GM21381 (cell line): Measurements from ENCODE around the gene GGT7.
"Not testable (repeated sequence)": the region's sequence is repeated elsewhere in the genome, so short reads cannot be mapped to it uniquely, and the experiment has no call there.

Experiments used
- ATAC-seq: cut with Tn5 transposase; IDR thresholded peaks from one replicate; pipeline ENCODE4 v1.9.1; 2021; ENCODE audit warnings: mild to moderate bottlenecking, moderate library complexity; ENCODE audit not compliant: unreplicated experiment

GGT7 gene, protein sequence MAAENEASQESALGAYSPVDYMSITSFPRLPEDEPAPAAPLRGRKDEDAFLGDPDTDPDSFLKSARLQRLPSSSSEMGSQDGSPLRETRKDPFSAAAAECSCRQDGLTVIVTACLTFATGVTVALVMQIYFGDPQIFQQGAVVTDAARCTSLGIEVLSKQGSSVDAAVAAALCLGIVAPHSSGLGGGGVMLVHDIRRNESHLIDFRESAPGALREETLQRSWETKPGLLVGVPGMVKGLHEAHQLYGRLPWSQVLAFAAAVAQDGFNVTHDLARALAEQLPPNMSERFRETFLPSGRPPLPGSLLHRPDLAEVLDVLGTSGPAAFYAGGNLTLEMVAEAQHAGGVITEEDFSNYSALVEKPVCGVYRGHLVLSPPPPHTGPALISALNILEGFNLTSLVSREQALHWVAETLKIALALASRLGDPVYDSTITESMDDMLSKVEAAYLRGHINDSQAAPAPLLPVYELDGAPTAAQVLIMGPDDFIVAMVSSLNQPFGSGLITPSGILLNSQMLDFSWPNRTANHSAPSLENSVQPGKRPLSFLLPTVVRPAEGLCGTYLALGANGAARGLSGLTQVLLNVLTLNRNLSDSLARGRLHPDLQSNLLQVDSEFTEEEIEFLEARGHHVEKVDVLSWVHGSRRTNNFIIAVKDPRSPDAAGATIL

DNA sequence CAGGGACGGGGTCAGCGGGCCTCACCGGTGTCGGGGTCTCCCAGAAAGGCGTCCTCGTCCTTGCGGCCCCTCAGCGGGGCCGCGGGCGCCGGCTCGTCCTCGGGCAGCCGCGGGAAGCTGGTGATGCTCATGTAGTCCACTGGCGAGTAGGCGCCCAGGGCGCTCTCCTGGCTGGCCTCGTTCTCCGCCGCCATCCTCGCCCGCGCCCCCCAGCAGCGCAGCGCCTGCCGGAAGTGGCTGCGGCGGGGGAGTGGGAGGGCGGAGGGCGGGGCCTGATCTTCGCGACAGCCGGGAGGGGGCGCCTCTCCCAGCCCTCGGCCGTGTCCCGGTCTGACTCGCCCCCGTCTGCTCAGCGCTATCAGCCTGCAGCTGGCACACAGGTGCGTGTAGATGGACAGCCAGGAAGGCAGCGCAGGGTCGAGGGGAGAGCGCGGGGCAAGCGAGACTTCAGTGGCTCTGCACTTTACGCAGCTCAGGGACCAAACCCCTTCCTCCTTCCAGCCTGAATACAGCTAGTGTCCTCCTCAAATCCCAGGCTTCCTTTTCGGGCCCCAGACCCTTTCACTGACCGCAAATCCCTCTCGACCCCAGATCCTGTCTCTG lies at the start of gene GGT7:
GGT7 (minus strand) TSS at position 235 of the 603 bp plus-strand sequence; CDS start at position 194, 41 bp downstream.
- ATAC-seq: no peak

DNA sequence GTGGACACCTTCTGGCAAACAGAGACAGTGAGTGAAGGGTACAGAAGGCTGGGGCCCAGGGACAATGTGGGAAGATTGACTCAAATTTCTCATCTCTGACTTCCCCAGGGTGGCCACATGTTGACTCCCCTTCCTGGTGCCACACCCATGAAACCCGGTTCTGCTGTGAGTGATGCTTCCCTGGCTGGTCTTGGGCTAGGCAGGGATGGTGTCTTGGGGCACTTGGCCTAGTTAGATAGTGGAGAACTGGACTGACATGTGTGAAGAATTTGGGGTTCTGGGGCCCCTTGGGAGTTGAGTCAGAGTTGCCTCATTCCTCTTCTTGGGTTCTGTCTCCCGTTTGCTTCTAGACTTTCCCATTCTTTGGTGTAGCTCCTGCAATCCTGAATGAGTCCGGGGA lies 48.8 kb upstream of the GGT7 start:
- ATAC-seq: no peak

DNA sequence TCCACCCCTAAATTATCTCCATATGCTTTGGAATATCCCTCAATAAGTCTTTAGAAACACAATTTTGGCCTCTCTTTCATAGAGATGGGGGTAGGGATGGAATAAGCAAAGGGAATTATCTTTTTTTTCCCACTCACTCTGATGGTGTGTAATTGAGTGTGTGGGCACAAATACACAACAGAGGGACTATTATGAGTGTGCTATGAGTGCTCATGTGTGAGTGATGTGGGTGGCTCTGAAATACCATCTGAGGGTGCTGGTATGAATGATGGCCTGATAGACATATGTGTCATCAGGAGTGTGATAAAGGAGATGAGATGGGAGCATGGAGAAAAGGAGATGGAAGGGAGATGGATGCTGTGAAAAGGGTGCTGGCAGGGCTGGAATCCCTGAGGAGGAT lies 47.4 kb upstream of the GGT7 start:
- no peak for ATAC-seq

DNA sequence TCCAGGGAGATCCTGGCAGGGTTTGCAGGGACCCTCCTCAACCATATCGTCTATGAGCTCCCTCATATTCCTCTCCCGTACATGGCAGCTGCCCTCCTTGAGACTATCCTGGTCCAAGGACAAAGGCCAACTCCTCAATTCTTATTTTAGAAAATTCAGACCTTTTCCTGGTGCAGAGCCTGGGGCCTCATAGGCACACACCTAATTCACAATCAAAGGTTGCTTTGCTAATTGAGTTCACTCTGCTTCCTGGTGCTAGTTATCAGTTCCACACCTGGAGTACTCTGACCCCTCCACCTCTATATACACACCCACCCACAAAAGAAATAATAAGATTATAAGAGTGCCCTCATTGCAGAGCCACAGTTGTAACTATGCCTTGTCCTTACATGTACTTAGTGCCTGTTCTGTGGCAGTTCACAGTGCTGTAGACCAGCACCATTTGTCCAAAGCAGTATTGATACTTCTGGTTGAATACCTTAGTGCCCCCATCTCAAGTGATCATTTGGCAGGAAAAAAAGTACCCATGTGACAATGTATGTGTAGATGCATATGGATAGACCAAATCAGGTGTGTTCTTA lies 44.2 kb upstream of the GGT7 start:
- no peak for ATAC-seq

DNA sequence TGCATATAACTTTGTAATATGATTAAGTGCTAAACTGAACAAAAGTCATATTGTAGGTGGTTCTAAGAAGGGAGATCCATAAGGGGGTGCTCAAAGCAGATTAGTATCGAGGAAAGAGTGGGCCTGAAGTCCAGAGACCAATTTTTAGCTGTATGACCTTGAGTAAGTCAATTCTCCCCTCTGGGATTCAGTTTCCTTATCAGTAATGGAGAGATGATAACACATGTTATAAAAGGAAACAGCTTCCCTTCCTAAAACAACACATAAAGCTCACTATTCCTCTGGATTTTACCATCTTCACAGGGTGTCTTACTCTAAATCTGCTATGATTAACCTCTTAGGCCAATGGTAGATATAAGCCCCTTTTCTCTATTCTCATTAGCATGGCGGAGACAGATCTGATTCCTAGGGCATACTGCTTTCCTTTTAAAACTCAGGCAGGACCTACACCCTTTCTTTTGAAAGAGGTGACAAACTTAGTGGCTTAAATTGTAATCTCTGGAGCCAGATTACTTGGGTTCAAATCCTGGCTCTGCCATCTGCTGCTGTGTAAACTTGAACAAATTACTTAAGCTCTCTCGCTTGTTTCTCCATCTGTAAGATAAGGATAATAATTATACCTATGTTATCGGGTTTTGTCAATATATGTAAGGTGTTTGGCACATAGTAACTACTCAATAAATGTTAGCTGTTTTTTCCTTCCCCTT lies 43.2 kb upstream of the GGT7 start:
- ATAC-seq: no peak

DNA sequence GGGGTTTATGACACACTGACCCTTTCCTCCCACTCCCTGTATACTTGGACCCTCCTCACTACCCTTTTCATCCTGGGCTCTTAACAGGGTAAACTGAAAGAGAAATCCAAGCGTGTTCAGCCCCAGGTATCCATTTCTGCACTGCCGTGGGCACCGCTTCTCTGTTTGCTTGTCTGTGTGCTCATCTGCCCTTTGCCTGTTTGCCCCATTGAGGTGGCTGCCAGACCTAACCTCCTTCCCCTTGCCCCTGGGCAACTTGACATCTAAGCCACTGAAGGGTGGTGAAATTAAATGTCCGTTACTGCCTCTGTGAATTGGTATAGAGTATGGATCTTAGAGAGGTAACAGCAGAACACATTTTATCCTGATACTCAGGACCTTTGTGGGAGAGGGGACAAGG lies 42.5 kb upstream of the GGT7 start:
- ATAC-seq: no peak

DNA sequence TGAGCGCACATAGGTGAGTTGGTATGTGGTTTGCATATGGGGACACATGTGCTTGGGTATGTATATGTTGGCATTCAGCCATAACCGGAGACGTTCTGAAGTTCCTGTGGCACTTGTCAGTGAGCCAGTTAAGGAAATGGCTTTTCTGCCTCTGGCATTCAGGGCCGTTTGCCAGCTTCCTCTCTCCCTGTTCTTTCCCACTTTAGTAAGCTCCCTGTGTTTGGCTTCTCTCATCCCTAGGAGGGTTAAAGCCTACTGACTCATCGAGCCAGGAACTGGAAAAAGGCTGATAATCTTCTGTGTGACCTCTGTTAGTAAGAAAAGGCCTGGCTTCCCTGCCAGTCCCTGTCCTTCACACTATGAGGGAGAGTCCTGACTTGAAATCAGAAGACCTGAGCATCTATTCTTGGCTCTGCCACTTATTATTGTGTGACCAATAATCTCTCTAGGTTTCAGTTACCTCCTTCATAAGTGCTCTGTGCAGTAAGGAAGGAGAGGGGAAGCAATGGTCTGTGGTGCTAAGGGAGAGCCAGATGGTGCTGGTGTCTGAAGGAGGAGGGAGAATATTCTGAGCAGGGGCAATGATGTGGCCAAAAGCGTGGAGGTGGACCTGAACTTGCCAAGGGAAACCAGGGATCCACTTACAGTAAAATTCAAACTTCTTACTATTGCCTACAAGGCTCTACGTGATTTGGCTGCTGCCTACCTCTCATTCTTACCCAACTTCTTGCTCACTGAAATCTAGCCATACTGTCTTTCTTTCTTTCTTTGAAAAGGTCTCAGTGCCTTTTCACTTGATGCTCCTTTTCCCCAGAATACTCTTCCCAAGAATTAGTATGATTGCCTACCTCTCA lies 35.2 kb upstream of the GGT7 start:
- ATAC-seq: no peak

DNA sequence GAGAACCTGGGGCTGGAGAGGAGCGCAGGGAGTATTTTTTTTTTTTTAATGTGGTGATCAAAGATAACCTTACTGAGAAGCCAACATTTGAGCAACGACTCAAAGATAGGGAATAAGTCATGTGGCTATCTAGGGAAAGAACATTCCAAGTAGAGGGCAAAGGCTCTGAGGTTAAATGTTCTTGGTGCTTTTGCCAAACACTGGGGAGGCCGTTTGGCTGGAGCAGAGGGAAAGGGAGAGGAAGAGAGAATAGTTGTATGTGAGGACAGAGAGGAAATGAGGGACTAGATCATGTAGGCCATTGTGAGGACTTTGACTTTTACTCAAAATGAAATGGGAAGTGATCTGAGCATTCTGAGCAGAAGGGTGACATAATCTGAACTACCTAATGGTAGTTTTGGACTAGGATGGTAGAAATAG lies 31.6 kb upstream of the GGT7 start:
- no peak for ATAC-seq

DNA sequence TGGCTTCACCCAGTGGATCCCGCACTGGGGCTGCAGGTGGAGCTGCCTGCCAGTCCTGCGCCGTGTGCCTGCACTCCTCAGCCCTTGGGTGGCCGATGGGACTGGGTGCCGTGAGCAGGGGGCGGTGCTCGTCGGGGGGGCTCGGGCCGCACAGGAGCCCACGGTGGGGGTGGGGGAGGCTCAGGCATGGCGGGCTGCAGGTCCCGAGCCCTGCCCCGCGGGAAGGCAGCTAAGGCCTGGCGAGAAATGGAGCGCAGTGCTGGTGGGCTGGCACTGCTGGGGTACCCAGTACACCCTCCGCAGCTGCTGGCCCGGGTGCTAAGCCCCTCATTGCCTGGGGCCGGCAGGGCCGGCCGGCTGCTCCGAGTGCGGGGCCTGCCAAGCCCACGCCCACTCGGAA lies 26.1 kb upstream of the GGT7 start:
- ATAC-seq: not testable (repeated sequence)

DNA sequence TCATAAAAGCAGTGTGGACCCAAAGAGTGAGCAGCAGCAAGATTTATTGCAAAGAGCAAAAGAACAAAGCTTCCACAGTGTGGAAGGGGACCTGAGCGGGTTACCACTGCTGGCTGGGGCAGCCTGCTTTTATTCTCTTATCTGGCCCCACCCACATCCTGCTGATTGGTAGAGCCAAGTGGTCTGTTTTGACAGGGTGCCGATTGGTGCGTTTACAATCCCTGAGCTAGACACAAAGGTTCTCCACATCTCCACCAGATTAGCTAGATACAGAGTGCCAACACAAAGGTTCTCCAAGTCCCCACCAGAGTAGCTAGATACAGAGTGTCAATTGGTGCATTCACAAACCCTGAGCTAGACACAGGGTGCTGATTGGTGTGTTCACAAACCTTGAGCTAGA lies 25.5 kb upstream of the GGT7 start:
- not testable (repeated sequence) for ATAC-seq

DNA sequence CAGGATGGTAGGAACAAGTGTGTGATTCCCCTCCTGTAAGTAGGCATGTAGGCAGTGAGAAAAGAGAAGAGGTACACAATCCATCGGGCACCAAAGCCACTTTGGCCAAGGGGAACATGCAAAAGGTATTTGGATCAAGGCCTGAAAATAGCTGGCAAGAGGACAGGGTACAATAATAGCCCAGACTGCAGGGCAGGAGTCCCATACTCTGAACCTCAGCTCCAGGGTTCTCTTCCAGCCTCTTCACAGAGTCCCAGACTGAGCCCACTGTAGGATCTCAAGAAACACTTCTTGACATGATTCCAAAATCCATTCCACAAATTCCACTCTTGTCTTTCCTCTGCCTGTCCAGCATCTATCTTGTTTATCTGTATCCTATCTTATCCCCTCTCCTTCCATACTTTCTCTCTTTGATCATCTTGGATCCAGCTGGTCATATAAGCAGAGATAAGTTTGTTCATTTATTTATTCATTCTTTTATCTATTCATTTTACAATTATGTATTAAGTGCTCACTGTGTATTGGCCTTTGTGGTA lies 23.5 kb upstream of the GGT7 start:
- ATAC-seq: no peak

DNA sequence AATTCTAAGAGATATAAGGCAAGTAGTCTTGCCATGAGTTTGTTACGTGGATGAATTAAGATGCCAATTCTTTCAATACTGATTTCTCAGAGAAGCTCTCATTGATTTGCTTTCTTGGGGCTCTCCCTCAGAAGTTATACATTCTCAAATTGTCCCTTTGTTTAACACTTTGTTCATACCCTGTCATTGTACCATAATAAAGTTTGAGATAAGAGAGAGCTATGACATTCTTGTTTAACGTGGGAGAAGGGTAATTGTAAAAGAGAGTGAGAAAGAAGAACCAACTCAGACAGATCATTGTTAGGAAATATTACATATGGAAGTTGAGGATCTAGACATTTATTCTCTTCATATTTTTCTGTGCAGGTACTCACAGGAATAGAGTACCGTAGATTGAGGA lies 22.8 kb upstream of the GGT7 start:
- no peak for ATAC-seq

DNA sequence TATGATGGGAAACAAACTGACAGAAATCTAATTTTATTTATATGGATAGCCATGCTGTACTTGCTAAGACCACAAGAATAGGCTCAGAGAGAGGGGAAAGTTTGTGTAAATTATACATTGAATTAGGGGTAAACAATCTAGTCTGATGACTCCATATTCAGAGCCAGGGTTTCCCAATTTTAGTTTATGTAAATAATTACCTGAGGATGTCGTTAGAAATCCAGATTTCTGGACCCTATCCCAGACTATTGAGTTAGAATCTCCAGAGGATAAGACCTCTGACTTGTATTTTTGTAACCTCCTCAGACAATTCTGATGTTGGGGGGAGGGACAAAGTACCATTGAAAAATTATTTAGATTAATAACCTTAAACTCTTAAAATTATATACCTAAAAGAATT lies 22.1 kb upstream of the GGT7 start:
- ATAC-seq: no peak

DNA sequence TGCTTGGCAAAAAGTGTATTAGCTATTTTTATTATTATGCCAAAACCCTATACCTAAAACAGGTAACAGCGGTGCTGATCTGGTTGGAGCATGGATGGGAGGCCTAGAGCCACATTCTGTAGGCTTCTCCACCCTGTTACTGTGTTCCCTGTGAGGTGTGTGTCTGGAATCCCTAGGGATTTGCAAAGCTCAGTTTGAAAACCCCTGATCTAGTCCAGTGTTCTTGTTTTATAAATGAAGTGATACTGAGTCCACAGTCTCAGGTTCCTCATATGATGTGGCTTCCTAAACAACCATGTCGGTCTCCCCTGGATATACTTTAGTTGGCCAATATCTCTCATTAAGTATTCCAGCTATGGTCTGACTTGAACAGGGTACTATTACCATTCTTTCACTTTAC lies 20.0 kb upstream of the GGT7 start:
- no peak for ATAC-seq

DNA sequence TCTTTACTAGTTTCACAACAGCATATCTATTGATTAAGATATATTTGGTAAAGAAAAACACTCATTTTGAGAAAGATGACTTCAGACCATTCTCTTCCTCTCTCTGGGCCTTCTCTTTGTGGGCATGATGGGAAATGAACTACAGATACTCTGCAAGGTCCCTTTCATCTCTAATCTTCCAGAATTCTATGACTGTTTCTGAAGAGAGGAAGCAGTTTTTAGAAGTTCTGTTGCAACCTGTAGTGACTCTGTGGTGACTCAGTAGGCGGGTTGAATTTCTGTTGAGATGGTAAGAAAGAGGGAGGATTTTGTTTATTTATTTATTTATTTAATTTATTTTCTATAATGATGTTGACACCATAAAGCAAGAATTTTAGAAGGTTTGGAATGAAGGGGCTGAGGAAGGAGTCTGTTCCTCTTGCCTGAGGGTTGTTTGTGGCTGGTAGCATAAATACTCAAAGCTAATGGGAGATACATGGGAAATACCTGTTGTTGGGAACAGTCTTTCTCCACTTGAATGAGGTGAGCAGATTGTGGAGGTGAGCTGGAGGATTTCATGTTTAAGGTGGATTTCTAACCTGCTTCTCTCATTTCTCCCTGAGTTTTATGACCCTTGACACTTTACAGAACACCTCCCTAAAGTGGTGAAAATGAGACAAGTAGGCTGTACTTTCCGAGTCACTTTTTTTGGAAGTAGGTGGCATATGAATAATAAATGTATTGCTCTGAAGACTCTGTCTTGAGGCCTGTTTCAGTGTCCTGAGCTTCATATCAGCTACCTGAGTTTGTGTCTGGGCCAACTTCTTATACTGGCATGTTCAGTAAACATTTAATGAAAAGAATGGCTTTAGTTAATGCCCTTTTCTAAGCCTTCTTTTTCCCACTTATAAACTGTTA lies 18.8 kb upstream of the GGT7 start:
- ATAC-seq: no peak

DNA sequence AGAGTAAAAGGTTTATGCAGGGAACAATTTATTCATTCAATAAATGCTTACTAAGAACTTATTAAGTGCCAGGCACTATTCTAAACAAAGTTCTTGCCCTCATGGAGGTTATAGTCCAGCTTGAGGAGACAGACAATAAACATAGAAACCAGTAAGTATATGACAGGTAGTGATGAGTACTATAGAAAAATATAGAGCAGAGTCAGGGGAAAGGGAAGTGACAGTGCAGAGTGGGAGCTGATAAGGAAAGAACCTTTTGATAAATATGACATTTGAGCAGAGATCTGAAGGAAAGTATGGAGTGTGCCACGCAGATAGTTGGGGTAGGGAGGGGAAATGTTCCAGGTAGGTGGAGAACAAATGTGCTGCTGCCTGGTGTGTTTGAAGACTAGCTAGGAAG lies 15.8 kb upstream of the GGT7 start:
- no peak for ATAC-seq

DNA sequence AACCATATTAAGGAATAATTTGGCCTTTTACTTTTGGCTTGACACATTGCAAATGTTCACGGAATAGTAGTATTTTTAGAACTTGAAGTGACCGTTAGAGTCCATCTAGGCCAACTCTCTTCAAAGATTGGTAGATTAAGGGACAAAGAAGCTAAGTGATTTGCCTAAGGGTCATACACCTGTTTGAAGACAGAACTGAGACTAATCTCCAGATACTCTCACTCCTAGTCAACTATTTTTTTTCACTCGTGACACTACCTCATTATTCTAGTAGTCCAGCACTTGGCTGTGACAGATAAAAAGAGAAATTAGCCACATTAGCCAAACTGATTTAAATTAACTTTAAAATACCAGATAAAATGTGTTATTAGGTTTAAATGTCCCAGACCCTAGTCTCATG lies 14.4 kb upstream of the GGT7 start:
- ATAC-seq: no peak

DNA sequence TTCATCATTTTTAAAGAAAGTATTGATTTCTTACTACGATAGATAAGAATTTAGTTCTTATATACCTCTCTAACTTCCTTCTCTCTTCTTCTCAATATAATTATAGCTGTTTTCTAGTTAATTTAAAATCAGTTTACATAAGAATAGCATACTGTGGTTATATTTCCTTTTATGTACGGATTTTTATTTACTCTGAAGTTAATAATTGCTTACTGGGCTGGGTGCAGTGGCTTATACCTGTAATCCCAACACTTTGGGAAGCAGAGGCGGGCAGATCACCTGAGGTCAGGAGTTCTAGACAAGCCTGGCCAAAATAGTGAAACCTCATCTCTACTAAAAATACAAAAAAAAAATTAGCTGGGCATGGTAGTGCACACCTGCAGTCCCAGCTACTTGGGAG lies 13.5 kb upstream of the GGT7 start:
- ATAC-seq: no peak

DNA sequence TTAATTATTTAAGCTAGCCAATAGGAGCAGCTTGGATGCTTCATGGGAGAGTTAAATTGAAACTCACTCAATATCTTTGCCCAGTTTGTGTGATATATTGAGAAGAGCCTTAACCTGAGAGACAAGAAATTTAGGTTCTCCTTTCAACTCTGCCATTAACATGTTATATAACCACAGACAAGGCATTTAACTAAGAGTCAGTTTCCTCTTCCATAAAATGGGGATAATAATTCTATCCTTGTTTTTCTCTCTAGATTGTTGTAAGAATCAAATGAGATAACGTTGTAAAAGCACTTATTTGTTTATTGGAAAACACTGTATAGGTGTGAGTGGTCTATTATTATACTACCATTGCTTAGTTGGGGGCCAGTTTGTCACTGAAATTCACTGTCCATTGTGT lies 11.6 kb upstream of the GGT7 start:
- ATAC-seq: no peak
